GM21367 (cell line): ENCODE data around the gene WLS.
A peak's percentile ranks its signal among the peaks of the same experiment; 100 is the strongest.

Source experiments
- ATAC-seq: cut with Tn5 transposase; IDR thresholded peaks from one replicate; pipeline ENCODE4 v1.9.1; 2021; ENCODE audit not compliant: unreplicated experiment

The WLS gene

DNA sequence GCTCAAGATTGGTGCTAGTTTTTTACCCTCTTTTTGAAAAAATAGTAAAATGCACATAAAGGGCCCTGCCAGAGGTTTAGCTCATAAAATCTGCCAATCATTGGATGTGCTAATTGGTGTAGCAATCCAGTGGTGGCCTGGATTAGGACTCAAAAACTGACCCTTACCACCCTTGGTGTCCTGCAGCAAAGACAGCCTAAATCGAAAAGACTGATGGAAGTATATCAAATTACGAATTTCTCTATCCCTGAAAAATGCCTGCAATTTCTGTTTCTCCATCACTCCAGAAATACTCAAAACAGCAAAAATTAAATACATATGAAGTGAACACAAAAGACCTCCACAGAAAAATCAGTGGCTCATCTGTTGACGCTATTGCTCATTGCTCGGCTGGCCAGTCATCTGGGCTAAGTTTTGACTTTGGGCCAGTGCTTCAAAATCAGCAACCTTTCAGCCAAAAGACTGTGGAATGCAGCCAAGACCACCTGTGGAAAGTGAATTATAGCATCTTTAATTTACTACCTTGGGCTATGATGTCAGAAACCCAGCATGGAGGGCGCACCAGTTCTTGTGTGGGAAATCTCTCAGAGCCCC lies 30.0 kb downstream of the WLS start:
- ATAC-seq, result no peak

DNA sequence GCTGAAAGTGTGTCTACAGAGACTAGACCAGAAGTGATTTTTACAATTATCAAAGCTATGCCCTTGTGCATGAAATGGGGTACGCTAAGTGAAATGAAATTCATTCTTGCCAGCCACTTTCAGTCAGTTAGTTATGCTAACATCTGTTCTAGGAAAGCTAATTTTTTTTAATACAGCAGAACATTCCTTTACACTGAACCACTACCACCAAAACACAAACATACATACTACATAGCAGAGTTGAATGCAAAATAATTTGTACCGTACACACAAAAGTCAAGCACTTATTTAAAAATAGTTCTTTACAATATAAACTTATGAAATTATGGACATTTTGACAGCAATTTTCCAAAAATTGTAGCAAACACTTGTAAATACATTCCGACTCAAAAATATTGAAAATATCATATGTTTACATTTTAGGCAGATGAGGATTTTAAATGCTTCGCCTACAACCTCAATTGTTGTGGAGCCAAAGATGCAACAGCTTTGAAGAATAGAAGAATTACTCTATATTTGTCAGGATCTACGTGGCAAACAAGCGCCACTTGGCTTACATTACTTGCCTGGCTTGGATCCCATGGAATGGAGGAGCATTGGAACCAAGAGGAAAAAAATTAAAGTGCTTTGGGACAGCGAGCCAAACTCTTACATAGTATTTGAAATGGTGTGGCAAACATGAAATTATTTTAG lies 30.6 kb downstream of the WLS start:
- ATAC-seq, result no peak

DNA sequence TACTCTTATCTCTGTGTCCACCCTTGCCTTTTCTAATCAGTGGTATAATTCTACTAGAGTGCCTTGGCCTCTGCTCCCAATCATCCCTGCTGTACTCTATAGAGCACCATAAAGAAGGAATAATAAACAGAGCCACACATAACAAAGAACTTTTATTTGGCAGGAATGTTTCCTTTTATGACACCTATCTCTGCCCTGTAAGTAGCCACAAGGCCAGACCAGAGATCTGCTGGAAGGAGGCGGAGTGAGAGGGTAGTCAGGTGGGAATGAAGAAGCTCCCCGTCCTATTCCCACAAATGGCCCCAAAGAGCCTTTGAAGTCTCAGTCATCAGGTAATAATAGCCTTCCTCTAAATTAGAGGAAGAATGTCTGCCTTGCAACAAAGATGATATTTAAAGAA lies 32.7 kb downstream of the WLS start:
- ATAC-seq, result no peak

DNA sequence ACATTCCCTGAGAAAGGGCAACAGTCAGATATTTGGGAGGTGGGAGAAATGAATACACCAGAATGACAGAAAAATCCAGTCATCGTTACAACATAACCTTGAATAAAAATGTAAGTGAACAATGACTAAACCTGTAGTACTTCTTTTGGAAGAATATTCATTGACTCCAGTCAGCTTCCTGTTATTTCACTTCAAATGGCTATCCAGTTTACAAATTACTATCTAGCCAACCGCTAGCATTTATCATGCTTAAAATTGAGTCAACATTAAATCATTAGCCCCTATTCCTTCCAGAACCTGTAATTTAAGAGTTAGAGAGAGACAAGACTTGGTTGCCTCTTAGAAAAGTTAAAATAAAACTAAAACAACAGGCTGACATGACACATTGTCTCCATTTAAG lies 33.6 kb downstream of the WLS start:
- no peak for ATAC-seq

DNA sequence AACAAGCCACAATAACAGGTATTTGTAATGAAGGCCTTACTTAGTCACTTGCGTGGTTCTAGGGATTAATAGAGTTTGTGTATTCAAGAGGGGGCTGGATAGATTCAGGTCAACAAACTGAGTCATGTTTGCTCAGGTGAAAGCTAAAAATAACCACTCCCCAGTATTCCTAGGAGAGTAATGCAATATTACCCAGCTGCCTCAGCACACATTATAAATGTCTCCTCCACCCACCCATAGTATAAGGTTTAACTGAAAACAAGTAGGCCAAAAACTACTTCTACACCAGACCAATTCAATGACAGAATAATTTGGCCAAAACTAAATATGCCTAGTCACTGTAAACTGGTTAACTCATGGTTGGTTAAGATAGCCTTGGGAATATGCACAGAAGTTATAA lies 34.4 kb downstream of the WLS start:
- no peak for ATAC-seq

DNA sequence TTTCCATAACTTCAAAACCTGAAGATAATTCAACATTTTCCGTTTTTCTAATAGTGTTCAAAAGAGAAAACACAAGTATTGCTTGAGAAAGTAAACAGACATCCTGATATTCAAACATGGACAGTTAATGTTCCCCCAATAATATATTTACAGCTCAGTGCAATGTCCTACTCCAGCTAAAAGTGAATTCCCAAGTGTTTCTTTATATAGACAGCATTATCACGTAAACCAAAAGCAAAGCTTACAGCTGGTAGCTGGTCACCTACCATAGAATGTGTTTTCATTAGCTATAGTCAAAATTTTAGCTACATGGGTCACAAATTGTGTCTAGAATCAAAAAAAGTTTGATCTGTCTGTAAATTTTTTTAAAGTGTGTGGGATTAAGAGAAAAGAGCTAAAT lies 34.9 kb downstream of the WLS start:
- no peak for ATAC-seq

DNA sequence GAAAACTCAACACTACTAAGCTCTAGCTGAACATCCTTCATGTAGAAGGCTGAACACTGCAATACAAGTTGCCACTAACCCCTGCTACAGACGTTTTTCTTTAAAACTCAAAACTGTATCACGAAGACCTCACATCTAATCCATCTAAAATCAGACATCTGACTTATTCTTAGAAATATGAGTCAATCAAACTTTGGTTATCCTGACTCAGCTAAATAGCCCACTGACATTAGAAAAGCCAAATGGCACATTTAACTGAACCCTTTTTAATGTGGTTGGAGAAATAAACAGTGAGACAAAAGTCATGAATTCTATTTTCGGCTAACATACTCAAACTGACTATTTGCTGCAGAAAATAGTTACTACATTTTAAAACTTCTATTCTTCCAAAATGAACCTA lies 35.6 kb downstream of the WLS start:
- no peak for ATAC-seq

DNA sequence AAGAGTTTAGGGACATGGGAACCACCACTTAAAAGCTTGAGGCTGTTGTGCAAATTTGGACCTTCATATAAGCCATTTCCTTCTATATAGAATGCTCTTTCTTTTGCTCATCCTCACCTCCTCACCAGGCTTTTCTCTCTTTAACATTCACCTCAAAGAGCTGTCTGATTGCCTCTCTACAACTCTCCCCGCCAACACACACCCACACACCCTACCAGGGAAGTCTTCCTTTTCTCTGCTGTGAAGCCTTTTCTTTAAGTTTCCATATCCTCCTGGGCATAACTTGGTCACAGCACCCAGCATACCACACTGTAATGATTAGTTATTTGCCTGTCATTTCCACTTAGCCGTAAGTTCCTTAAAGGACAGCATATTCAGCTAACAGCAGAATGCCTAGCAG lies 40.6 kb downstream of the WLS start:
- no peak for ATAC-seq

DNA sequence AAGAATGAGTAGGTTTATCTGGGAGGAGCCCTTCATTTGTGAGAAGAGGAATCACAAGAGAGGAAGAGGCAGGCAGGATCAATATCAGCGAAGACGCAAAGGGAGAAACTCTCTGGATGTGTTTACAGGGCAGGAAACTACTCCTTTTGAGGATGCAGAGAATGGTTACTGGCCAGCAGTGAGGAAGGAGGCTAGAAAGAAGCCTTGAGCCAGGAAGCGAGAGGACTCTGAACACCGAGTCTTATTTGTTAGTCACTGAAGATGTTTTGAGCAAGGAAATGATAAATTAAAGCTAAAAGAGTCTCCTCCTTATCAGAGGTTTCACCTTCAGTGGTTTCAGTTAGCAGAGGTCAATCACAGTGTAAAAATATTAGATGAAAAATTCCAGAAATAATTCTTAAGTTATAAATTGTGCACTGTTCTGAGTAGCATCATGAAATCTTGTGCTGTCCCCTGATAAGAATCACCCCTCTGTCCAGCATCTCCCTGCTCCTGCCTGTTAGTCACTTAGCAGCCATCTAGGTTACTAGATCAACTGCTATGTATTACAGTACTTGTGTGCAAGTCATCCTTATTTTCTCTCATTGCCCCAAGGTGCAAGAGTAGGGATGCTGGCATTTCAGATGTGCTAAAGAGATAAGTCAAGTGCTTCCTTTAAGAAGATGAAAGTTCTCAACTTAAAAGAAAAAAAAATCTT lies 43.5 kb downstream of the WLS start:
- ATAC-seq, result no peak

DNA sequence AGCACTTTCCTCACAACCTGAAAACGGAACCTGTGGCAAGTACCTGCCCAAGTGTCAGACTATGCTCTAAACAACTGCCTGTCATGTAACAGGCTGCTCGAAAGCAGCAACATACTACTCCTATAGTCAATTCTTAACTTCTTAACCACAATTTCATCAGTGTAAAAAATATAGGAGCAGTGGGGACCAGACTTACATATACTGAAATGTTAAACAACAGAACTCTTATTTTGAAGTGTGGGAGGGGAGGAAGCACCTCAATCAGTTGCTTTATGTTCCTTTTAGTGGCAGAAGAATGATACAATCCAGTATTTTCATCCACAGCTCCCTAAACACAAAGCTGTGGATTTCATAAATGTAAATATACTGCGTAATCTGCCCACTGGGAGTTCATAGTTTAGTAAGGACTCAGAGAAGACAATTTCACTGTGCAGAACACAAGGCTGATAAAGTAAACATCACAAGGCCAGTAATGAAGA lies 44.2 kb downstream of the WLS start:
- no peak for ATAC-seq

DNA sequence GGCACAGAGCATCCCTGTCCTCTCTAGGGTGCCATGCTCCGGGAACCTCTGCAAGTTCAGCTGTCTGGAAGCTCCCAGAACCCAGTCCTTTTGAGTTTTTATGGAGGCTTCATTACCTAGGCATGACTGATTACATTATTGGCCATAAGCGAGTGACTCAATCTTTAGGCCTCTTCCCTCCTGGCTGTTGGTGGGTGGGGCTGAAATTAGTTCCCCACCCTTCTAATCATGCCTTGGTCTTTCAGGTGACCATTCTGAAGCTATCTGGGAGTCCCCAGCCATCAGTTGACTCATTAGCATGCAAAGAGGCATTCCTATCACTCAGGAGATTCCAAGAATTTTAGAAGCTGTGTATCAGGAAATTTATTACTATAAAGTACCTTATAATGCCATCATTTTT lies 46.6 kb downstream of the WLS start:
- no peak for ATAC-seq

DNA sequence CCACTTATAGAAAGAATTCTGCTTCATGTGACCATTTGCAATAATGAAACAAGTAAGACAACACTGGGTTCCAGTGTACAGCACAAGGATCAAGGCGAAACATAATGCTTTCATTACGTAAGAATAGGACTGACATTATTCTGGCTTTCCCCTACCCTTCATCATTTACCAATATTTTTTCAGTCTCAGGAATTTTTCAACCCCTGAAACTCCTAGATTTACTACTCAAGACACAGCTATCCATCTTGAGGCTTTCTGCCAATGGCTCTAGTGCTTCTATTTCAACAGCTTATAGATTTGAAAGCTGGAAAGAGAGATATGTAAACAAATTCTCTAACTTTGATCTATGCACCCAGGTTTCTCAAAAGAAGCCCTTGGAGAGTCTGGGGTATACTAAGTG lies 48.4 kb downstream of the WLS start:
- ATAC-seq, result no peak

DNA sequence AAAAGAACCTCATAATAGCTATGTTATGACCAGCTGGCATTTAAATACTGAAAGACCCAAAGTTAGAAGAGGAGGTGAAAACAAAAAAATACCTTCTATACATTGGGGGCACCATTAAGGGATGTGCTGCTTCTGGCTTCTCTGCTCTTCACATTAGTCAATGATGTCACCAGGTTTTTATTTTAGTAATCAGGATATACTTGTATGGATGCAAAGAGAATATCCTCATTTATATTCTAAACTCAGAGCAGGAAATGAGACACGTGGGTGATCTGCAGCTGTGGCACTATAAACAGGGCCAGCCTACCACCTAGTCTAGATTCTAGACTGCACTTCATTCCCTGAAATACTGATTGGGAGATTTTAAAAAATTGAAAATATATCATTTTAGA lies 51.2 kb downstream of the WLS start:
- ATAC-seq, result peak; percentile 38

DNA sequence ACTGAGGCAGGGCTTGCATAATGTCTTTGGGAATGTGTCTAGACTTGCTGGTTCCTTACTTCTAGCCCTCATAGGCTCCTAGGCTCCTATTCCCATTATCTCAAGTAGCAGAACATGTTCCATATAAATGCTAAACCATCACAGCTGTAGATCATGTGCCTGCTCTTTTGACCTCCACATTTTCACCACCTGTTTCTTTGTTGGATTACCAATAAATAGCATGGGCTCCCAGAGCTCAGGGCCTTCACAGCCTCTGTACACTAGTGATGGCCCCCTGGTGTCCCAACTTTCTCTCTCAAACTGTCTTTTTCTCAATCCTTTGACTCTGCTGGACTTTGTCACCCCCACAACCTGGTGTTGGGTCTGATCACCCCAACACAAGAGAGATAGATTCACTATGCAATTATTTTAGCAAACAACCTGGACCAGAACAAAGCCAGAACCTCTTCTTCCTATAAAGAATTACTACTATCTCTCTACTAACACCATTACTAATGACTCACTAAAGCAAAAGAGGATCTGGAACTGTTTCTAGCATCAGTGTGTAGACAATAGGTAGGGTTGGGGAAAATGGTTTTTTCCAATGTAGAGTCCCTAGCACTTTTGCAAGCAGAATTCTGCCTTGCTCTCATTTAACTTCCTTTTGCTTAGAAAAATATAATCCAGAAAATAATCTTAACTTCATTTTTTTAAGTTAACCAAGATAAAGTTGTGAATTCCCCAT lies 51.7 kb downstream of the WLS start:
- ATAC-seq, result peak; percentile 45

DNA sequence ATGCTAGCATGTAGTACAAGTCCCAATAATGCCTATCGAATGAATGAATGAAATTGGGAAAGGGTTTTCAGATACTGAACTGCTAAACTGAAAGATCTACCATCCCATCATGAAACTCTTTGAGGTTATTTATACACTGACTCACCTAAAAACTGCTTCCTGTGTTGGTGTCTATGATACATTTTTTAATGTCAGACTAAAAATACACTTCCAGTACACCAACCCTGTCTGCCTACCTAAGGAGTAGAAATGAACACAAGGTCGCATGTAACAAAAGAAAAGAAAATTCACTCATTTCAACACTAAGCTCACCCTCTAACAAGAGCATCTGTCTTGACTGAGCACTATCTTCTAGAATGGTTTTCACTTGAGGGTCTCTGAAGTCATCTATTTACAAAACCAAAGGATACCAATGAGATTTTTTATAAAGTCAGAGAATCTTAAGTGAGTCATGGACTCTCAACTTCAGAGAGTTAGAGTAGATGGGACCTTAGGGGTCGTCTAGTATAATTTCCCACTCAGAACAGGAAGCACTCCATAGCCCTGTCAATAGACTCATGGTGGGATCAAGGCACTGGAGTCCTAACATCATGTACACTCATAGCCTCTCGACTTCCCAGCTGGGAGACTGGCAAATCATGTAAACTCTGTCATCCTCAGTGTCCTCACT lies 53.4 kb downstream of the WLS start:
- ATAC-seq, result no peak

DNA sequence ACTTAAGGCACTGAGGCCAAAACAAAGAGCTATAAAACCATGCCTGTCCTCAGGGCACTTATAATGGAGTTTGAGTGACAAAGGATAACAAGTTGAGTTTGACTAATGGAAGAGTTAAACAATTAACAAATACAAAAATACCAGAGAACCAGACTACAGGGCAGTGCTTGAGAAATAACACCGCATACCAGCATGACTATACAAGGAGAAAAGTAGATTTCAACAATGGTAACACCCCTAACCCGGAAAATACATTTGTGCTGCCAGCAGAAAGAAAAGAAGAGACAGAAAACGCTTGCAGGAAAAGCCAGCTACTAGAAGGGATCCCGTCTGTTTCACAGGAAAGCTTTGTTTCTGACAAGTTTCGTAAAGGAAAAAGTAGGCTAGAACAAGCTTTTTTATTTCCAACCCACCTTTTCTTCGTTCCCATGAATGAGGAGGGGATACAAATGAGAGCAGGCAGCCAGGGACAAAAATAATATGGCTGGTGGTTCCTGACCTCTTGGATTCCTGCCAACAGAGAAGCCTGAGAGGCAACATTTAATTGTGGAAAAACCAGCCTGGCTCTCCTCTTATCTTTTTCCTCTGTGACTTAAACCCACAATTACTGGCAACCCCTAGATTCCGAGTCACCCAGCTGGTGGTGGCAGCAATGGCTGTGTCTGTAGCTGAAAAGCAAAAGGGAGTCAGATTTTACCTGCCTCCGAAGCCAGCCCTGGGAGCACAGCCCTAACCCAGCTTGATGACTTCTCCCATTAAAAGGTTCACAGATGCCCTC lies 56.5 kb downstream of the WLS start:
- no peak for ATAC-seq

DNA sequence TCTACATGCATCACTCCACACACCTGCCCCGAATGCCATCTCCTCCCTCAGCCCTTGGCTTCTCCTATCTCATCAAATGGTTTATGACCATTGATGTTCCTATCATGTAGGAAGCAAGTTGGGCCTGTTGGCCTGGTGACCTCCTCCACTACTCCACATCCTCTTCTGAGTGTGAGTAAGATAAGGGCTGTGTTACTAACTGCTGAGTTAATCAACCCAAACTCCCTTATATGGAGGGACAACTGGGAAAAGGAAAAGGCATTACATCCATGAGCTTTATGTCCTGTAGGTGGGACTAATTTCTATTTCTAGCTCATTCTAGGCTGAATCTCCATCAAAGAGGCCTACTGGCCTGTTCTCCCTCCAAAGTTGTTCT lies 57.6 kb downstream of the WLS start:
- no peak for ATAC-seq

DNA sequence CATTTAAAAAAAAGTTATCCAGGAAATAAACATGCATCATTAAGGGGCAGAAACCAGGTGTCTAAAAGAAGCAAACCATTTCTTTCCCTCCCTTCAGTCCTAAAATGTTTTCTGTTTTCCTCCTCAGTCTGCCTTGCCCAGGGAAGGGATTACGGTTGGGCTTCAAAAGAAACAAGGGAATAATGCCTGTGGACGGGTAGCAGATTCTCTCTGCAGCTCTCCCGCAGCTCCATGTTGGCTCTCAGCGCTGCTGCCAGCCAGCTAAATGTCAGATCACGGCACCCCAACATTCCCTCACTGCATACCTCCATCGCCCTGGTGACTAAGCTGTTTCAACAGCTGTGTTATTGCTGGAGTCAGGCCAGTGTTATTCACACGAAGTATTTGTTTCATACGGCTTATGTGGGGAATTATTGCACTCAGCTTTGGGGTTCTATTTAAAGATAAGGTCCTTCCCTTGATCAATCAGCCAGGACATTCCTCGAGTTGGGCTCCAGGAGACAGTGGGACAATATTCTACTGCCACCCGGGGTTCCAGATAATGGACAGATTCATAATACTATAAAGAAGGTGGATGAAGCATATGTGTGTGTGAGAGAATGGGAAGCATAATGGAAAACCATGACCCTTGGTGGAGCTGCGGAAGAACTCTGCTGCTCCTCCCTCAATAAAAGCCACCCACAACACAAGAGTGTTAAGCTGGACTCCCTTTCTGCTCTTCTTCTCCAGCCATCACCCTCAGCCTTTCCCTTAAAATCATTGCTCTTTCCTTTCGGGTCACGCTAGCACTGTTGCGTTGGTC lies 58.2 kb downstream of the WLS start:
- no peak for ATAC-seq

DNA sequence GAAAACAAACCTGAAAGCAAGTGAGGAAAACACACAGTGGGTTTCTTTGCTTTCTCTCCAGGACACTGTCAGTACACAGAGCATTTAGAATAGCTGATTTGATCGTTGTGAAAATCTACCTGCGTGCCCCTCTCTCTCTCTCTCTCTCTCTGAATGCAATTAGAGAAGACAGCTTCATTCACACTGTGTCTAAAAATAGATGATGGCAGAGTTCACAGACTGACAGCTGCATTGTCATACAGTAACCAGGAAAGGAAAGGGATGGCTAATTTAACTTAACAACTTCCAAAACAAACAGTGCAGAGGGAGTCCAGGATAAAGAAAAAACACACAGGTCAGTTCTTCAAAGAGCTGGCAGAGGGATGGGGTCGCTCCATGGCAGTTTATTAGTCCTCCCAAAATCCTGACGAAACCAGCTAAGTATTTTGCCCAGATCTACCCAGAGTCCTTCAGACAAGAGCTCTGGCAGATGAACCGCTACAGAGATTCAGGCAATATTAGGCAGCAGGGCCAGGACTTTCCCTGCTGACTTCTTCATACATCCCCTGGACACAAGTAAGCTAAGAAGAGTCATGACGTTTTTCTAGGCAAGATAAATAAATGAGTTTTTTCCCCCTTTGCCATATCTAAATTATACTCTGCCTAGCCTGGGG lies 58.9 kb downstream of the WLS start:
- ATAC-seq, result no peak
